HG03439 (cell line): ENCODE measurements around the gene ITGAE.
"Not testable (repeated sequence)": the region's sequence is repeated elsewhere in the genome, so short reads cannot be mapped to it uniquely, and the experiment has no call there.

Experiments used
- ATAC-seq: cut with Tn5 transposase; IDR thresholded peaks from one replicate; pipeline ENCODE4 v1.9.1; 2021; ENCODE audit warnings: mild to moderate bottlenecking, moderate library complexity; ENCODE audit not compliant: unreplicated experiment

The ITGAE gene, protein sequence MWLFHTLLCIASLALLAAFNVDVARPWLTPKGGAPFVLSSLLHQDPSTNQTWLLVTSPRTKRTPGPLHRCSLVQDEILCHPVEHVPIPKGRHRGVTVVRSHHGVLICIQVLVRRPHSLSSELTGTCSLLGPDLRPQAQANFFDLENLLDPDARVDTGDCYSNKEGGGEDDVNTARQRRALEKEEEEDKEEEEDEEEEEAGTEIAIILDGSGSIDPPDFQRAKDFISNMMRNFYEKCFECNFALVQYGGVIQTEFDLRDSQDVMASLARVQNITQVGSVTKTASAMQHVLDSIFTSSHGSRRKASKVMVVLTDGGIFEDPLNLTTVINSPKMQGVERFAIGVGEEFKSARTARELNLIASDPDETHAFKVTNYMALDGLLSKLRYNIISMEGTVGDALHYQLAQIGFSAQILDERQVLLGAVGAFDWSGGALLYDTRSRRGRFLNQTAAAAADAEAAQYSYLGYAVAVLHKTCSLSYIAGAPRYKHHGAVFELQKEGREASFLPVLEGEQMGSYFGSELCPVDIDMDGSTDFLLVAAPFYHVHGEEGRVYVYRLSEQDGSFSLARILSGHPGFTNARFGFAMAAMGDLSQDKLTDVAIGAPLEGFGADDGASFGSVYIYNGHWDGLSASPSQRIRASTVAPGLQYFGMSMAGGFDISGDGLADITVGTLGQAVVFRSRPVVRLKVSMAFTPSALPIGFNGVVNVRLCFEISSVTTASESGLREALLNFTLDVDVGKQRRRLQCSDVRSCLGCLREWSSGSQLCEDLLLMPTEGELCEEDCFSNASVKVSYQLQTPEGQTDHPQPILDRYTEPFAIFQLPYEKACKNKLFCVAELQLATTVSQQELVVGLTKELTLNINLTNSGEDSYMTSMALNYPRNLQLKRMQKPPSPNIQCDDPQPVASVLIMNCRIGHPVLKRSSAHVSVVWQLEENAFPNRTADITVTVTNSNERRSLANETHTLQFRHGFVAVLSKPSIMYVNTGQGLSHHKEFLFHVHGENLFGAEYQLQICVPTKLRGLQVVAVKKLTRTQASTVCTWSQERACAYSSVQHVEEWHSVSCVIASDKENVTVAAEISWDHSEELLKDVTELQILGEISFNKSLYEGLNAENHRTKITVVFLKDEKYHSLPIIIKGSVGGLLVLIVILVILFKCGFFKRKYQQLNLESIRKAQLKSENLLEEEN

DNA sequence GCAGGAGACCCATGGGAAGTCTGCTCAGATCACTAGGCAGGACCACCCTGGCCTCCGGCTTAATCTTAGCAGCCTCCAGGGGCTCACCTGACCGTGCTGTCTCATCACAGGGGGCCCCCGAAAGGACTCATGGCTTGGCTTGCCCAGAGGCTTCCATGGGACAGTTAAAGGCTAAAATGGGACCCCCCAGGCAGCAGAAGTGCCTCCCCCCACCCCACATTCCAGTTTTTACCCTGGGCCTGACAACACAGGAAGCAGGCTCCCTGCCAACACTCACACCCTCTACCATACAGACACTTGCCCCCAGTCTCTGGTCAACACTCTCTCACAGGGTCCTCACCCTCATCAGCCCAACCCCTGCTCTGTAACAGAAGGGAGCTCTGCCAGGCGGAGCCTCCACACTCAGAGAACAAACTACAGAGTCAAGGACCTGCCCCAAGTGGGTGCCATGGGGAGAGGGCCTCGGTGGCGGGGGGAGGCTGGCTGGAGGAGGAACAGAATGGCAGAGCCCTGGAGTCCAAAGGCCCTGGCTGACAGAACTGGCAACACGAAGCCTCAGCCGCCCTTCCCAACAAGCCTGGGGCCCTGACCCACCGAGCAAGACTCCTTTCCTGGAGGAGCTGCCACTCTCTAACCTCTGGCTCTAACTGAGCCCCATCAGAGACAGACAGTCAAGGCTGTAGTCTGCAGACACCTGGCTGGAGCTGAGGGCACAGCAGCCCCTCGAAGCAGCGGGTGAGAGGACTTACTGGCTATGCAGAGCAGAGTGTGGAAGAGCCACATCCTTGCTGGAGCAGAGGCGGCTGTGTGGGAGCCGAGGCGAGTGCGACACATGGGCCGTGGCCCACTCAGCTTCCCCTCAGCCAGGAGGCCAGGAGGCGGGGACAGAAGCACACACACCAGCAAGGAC, at the start of gene ITGAE:
TSS of gene ITGAE (minus strand) at position 827 of the 910 bp plus-strand sequence. CDS start at position 783, 44 bp downstream.
- ATAC-seq: no peak

DNA sequence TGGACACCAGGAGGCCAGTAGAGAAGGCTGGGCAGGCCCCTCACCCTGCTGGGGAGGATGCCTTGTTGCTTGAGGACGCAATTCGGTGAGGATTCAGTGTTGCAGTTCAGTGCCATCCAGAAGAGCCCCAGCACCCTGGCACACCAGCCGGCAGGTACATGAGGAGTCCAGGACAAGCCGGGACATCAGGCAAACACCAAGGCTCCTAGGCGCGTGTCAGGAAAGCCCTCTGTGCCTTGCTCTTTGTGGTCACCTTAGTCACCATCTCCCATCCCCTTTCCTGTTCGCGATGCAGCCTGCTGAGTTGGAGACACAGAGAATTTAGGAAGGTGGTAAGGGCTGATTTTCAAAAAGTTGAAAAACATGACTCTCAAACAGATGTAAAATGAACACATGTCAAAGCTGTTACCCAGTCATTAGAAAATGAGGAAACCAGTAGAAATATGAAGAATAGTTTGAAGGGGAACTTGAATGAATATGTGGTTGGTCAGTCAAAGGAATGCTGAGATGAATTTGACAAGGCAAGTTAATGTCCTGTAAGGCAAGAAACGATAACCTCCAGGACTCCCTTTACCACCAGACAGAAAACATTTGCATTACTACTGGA, 47.3 kb upstream of the ITGAE start:
- no peak for ATAC-seq

DNA sequence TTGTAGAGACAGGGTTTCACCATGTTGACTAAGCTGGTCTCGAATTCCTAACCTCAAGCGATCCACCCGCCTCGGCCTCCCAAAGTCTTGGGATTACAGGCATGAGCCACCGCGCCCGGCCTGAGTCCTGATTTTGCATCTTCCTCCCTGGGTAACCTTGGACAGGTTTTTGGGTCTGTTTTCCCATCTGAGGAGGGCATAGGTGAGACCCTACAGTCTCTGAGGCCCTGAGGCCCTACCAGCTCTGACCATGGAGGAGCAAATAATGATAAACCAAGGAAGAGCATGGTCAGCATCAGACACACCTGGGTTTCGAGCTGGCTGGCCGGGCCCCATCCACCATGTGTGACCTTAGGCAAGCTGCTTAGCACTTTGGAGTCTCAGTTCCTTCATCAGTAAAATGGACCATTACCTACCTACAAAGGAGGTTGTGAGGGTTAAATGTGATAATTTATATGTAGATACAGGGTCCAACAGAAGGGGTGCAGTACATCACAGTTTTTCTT, 46.2 kb upstream of the ITGAE start:
- no peak for ATAC-seq

DNA sequence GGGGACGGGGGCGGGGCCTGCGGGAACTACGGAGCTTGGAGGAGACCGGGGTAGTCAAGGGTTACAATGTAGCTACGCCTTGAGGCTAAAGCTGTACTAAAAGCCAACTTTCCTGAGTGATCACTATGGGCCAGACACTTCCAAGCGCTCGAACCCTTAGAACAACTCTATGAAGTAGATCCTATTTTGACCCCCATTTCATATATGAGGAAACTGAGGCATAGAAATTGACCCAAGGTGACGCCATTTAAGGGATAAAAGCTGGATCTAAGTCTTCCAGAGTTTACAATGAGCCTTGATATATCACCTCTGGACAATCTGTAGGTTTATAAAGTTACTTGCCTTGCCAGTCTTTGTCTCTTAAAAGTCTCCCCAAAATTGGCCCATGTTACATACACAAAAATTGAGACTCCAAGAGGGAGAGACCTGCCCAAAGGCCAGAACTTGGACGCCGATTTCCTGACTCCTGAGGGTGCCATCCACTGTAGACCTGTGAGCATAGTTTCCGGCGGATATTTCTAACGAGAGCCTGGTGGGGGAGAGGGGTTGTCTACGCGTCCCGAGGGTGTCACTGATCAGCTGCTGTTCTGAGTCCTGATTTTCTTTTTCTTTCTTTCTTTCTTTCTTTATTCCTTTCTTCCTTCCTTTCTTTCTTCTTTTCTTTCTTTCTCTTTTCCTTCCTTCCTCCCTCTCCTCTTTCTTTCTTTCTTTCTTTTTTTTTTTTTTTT, 45.6 kb upstream of the ITGAE start:
- no peak for ATAC-seq

DNA sequence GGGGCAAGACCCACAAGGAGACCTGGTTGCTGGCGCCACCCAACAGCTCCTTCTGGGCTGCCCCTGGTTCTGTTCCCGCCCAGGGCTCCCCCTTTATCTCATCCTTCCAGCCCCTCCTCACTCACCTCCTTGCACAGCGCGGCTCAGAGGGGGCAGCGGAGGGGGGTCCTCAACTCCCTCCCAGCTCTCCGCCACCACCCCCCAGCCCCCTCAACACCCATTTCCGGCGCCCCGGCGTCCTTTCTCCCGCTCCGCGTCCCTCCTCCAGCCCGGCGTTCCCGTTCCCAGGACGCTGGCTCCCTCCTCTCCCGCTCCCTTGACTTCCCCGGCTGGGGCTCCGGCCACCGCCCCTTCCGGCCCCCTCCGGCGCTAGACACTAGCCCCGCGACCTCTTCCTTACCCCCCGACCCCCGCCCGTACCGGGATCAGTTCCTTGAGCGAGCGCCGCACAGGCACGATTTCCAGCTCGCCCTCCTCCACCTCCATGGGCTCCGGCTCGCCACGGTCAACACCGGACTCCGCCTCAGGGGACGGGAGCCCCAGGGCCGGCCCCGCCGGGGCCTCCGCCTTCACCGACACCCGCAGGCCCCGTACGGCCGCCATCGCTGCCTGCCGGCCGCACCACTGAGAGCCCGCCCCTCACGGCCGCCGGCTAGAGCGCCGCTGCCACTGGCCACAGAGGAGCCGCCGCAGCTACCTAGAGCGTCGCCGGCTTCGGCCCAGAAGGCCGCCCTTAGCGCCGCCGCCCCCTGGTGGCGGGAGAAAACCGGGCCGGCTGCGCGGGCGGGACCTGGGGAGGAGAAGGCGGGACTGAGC, 44.8 kb upstream of the ITGAE start, which contains the start of gene NCBP3:
TSS of gene NCBP3 (minus strand) at position 626 of the 816 bp plus-strand sequence. CDS start at position 603, 23 bp downstream.
- peak; percentile 96 for ATAC-seq

DNA sequence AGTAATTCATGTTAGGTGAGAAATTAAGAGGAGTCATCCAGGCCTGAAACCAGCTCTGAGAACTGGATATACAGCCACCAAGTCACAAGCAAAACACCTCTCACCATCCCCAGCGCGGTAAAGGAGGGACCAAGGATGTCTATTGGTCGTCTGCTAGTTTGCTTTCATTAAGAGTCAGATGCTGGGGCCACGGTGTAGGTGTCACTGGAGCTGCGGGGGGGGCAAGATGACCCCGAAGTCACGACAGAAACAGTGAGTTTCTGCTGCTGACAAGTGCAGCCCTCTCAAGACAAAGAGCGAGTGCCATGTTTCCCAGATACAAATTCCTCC, 44.3 kb upstream of the ITGAE start:
- ATAC-seq: peak; percentile 27

DNA sequence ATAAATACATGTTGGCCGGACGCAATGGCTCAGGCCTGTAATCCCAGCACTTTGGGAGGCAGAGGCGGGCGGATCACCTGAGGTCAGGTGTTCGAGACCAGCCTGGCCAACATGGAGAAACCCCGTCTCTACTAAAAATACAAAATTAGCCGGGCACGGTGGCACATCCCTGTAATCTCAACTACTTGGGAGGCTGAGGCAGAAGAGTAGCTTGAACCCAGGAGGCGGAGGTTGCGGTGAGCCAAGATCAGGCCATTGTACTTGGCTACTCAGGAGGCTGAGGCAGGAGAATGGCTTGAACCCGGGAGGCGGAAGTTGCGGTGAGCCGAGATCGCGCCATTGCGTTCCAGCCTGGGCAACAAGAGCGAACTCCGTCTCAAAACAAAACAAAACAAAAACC, 43.6 kb upstream of the ITGAE start:
- not testable (repeated sequence) for ATAC-seq

DNA sequence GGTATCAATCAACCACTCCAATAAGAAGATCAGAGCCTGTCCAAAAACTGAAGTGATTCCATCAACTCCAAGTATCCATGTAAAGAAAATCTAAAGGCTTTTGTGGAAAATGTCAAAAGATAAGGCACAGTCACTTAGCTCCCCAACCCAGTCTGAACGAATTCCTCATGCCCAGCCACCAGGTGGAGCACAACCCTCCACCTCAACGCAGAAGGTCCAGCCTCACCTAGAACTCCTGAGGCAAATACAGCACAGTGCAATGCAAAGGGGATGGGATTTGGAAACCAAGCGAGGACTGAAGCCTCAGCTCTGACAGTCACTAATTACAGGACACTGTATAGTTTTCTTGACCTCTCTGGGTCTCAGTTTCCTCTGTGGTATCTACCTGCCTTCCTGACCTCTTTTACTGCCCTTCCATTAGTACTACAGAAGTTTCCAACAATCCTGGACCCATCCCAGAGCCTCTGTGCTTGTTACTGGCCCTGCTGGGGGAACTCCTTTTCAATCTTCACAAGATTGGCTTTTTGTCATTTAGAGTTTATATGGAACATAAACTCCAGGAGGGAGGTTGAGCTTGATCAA, 43.0 kb upstream of the ITGAE start:
- no peak for ATAC-seq

DNA sequence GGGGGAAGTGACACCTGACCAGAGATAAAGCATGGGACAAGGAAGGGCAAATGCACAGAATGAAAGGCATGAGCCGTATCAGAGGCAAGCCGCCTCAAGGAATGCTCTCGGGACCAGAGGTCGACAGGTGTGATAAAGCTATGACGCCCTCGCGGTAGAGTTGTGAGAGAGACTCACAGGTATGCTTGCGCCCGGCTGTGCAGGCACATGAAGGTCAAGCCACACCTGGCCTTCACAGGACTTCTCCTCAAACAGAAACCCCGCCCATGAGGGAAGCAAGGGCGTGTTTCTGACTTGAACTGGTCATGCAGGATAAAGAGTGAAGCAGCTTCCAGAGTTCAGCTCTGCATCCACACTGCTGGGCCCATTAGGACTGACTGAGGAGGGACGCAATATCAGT, 37.2 kb upstream of the ITGAE start:
- ATAC-seq: no peak

DNA sequence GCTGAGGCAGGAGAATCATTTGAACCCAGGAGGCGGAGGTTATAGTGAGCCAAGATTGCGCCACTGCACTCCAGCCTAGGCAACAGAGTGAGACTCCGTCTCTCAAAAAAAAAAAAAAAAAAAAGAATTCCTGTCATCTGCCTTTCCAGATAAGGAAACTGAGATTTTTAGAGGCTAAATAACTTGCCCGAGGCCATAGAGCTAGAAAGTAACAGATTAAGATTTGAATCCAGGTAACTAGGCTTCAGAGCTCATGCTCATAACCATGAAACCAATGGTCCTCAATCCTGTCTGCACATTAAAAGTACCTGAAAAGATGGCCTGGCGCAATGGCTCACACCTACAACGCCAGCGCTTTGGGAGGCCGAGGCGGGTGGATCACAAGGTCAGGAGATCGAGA, 35.6 kb upstream of the ITGAE start:
- no peak for ATAC-seq

DNA sequence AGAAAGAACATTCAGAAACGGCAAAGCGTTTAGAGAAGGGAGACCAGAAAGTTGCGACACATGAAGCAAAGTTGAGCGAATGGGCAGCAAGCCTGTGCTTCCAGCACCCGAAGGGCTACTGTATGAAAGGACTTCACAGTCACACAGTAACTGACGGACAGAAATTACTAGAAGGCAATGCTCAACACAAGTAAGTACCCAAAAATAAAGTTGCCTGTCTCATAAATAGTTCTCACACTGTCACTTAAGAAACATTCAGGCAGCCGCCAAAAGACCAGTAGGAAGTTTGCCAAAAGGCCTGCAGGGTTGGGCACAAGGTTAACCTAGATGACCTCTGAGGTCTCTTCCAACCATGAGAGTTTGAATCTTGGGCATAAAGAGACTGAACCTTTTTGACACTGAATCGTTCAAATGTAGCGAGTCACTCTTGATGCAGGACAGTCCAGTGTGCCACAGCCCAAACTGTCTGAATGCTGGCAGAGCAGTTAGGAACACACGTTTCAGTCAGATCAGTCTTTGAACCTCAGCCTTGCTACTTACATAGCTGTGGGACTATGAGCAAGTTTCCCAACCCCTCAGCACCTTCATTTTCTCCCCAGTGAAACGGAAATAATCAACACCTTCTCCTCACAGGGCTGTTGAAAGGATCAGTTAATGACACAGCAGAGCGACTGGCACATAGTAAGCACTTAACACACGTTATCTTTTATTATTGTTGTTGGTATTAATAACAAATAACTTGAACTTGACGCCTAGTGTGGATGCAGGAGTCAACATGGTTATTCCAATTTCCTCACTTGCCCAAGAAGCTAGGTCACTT, 34.6 kb upstream of the ITGAE start:
- ATAC-seq: no peak

DNA sequence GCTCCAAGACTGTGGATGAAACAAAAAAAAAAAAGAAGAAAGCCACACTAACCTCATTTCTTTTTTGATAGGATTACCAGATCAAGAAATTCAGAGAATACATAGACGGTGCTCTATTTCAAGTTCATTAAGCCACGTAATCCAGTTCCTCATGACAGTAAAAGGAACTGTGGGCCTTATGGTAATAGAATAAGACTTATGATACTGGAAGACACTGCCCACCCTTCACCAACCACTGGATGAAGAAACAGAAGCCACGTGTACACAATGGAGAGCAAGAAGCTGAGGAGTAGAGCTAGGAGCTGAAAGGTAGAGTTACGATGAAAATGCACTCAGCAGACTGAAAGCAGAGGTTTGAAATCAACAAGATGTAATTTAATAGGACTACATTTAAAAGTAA, 33.8 kb upstream of the ITGAE start:
- ATAC-seq: no peak

DNA sequence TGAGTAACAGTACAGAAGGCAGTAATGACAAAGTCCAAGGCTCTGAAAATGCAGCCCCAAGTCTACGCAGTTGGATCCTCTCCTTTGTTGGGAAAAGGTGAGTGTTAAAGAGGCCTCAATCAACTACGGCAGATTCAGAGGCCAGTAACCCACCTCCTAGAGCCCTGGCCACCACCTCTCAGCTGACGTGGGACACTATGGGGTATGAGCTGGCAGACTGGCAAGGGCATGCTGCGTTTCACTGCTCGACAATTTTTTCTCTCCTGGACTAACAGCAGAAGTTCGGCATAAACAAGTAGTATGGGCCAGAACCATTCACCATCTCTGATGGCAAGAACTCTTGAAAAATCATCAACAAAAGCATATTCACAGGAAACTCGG, 27.9 kb upstream of the ITGAE start:
- no peak for ATAC-seq

DNA sequence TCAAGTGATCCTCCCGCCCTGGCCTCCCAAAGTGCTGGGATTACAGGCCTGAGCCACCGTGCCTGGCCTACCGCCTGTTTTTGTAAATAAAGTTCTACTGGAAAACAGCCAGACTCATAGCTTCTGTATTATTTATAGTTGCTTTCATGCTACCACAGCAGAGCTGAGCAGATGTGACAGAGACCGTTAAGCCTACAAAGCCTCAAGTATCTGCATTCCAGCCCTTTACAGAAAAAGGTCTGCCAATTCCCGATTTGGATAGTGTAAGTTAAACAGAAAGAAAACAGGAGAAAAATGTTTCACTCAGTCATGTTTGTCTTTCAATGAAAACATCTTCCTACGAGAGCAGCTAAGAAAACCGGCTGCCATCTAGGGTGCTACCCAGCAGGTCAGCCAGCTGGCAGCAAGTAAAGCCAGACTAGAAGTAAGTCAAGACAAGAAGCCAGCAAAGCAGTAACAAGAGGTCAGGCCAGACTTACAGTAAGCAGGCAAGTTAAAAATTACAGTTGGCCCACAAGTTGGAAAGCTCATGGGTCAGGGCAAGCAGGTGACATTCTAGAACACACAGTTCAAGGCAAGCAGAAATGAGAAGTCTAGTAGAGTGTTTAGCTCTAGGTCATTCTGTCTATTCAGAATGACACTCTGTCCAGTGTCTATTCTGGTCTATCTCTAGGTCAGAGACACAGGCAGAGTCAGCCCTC, 27.3 kb upstream of the ITGAE start:
- no peak for ATAC-seq

DNA sequence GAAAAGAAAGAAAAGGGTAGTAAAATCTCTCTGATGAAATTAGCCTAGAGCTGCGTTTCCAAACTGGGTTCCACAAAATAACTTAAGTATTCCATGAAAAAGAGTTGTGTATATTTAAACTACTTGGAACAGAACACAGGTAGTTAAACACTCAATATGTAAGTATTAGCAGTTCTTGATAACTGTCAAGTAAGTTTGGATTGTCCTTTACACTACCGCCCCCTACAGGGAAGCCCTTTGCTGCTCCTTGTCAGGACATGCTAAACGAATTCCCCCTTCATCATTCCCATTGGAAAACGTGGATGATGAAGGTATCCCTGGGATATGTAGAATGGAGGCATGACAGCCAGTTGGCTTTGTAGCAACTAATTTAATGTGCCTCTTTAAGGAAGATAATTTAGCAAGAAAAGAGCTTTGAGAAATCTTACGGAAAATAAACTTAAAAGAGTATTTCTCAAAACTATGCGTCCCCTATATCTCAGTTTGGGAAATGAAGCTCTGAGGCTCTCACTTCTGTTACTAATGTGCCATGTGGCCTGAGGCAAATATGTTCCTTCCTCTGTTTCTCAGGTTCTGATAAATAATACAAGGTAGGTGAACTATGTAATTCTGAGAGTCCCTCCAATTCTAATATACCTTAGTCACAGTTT, 26.3 kb upstream of the ITGAE start:
- no peak for ATAC-seq

DNA sequence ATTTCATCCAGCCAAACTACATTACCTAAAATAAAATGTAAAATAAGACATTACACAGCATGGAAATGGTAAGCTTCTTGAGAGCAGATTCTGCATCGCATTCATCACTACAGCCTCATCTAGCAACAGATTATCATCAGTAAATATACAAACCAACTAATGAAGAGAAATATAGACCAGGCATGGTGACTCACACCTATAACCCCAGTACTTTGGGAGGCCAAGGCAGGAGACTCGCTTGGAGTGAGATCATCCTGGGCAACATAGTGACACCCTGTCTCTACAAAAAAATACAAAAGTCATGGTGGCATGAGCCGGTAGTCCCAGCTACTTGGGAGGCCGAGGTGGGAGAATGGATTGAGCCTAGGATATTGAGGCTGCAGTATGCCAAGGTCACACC, 25.2 kb upstream of the ITGAE start:
- ATAC-seq: no peak
